ENCODE results near the gene DDX27. TPM values are rescaled to one million over a fixed set of nuclear protein-coding genes. Genes with fewer than 3 reads are reported as not detected.

The DDX27 gene
- total RNA-seq, 1 donor from 2014 or later = 34.3 TPM

- peaks cover 42% of the 10 kb centered on the region for H3K9me3 Mint-ChIP-seq
- peak overlapping the region; percentile 95 for H3K27ac Mint-ChIP-seq
- H3K27me3 Mint-ChIP-seq = peaks cover 3% of the 10 kb centered on the region
- peaks cover 88% of the 10 kb centered on the region for H3K36me3 Mint-ChIP-seq
- DNase-seq (ENCODE audit: extremely low spot score, unreplicated experiment) = no peak
- H3K4me1 Mint-ChIP-seq (ENCODE audit: unreplicated experiment) = peaks cover 32% of the 10 kb centered on the region
- no peak for TF ChIP-seq CTCF (conservative IDR thresholded peaks at IDR 0.05)
- peak overlapping the region; percentile 82 for H3K4me3 Mint-ChIP-seq
These were observed 69.1 kb downstream of the DDX27 start for GRCh38 chr20:49288250-49288751.

GRCh38 chr20:49288784-49289696, 69.8 kb downstream of the DDX27 start:
- H3K4me1 Mint-ChIP-seq (ENCODE audit: unreplicated experiment) = peaks cover 25% of the 10 kb centered on the region

GRCh38 chr20:49290608-49291191, 71.5 kb downstream of the DDX27 start:
- H3K36me3 Mint-ChIP-seq = peaks cover 74% of the 10 kb centered on the region
- H3K27me3 Mint-ChIP-seq = no peaks in the 10 kb centered on the region
- no peak for TF ChIP-seq CTCF (conservative IDR thresholded peaks at IDR 0.05)
- H3K9me3 Mint-ChIP-seq = peaks cover 20% of the 10 kb centered on the region
- peaks cover 16% of the 10 kb centered on the region for H3K4me1 Mint-ChIP-seq (ENCODE audit: unreplicated experiment)
- peak overlapping the region; percentile 9 for H3K4me3 Mint-ChIP-seq
- DNase-seq (ENCODE audit: extremely low spot score, unreplicated experiment) = no peak
- H3K27ac Mint-ChIP-seq = peak overlapping the region; percentile 86

More at GRCh38 chr20:49288784-49289696, 69.8 kb downstream of the DDX27 start:
- Mint-ChIP-seq H3K4me3 (peak overlapping the region; percentile 82), H3K36me3 (peaks cover 82% of the 10 kb centered on the region), H3K9me3 (peaks cover 34% of the 10 kb centered on the region), H3K27ac (peak overlapping the region; percentile 95), H3K27me3 (peaks cover 3% of the 10 kb centered on the region)
- TF ChIP-seq CTCF (conservative IDR thresholded peaks at IDR 0.05) = no peak
- DNase-seq (ENCODE audit: extremely low spot score, unreplicated experiment) = no peak

- H3K4me1 Mint-ChIP-seq (ENCODE audit: unreplicated experiment) = peaks cover 13% of the 10 kb centered on the region
- no peaks in the 10 kb centered on the region for H3K27me3 Mint-ChIP-seq
- H3K27ac Mint-ChIP-seq = peak overlapping the region; percentile 86
- peak overlapping the region; percentile 44 for H3K4me3 Mint-ChIP-seq
- no peak for TF ChIP-seq CTCF (conservative IDR thresholded peaks at IDR 0.05)
- H3K36me3 Mint-ChIP-seq = peaks cover 70% of the 10 kb centered on the region
- DNase-seq (ENCODE audit: extremely low spot score, unreplicated experiment) = no peak
- H3K9me3 Mint-ChIP-seq = peaks cover 17% of the 10 kb centered on the region
These were observed 72.0 kb downstream of the DDX27 start for GRCh38 chr20:49291200-49291599.

- no peak overlapping the region for H3K4me3 Mint-ChIP-seq
- H3K9me3 Mint-ChIP-seq = peaks cover 11% of the 10 kb centered on the region
- peaks cover 11% of the 10 kb centered on the region for H3K4me1 Mint-ChIP-seq (ENCODE audit: unreplicated experiment)
- TF ChIP-seq CTCF (conservative IDR thresholded peaks at IDR 0.05) = no peak
- H3K36me3 Mint-ChIP-seq = peaks cover 62% of the 10 kb centered on the region
- no peak for DNase-seq (ENCODE audit: extremely low spot score, unreplicated experiment)
- H3K27ac Mint-ChIP-seq = no peak overlapping the region
- no peaks in the 10 kb centered on the region for H3K27me3 Mint-ChIP-seq
These were observed 72.8 kb downstream of the DDX27 start for GRCh38 chr20:49292010-49292409.

Data from type B pancreatic cell (in vitro differentiated cells).